Stimulated activated CD8-positive, alpha-beta memory T cell treated with anti-CD3 and anti-CD28 coated beads, Interleukin-7, amount 100 ng/mL, for 1 hour (primary cell): ENCODE measurements around the gene MLX.

Experiments
- DNase-seq, 2 donors: peaks; one replicate each; pipeline ENCODE4 v3.0.0-alpha.2; 2020; ENCODE audit warnings: low read depth in 2 of 2

The MLX gene

GRCh38 chr17:42566883-42567573 lies at the start of gene MLX:
Gene MLX (plus strand): TSS chr17:42567100. CDS start chr17:42567125, 25 bp downstream.
- peak; percentile 76 to 81 for DNase-seq

GRCh38 chr17:42517516-42517915 lies 49.4 kb upstream of the MLX start:
- peak; percentile 62 to 74 for DNase-seq

- no peak for DNase-seq
These were observed 48.7 kb upstream of the MLX start for GRCh38 chr17:42518046-42518754.

- no peak for DNase-seq
These were observed 48.0 kb upstream of the MLX start for GRCh38 chr17:42518755-42519545.

GRCh38 chr17:42519546-42520491 lies 47.1 kb upstream of the MLX start:
- DNase-seq: no peak

- DNase-seq: no peak
These were observed 46.4 kb upstream of the MLX start for GRCh38 chr17:42520540-42520951.

- no peak for DNase-seq
These were observed 45.9 kb upstream of the MLX start for GRCh38 chr17:42521036-42521435.

GRCh38 chr17:42521666-42522262 lies 45.1 kb upstream of the MLX start:
- DNase-seq: no peak

- no peak for DNase-seq
These were observed 44.6 kb upstream of the MLX start for GRCh38 chr17:42522263-42522790.

GRCh38 chr17:42522798-42523278 lies 44.1 kb upstream of the MLX start:
- no peak for DNase-seq

GRCh38 chr17:42525221-42525620 lies 41.7 kb upstream of the MLX start:
- no peak for DNase-seq

GRCh38 chr17:42526031-42526444 lies 40.9 kb upstream of the MLX start:
- DNase-seq: no peak

GRCh38 chr17:42527932-42528331 lies 39.0 kb upstream of the MLX start:
- no peak for DNase-seq

- no peak for DNase-seq
These were observed 37.8 kb upstream of the MLX start for GRCh38 chr17:42529061-42529460.

GRCh38 chr17:42530952-42531454 lies 35.9 kb upstream of the MLX start:
- no peak for DNase-seq

GRCh38 chr17:42531455-42532354 lies 35.2 kb upstream of the MLX start:
- peak in 1 of 2 donors; percentile 15 for DNase-seq

GRCh38 chr17:42535155-42536047 lies 31.5 kb upstream of the MLX start:
- DNase-seq: no peak

GRCh38 chr17:42536048-42536371 lies 30.9 kb upstream of the MLX start, which contains the start of gene NAGLU:
Gene NAGLU (plus strand): TSS chr17:42536241. CDS start chr17:42536273, 32 bp downstream.
- peak; percentile 64 to 67 for DNase-seq
